Measurements from ENCODE around the gene CEBPG.

The CEBPG gene

GRCh38 chr19:33407140-33407551 lies 33.6 kb downstream of the CEBPG start:
- DNase-seq, result no peak

DNA sequence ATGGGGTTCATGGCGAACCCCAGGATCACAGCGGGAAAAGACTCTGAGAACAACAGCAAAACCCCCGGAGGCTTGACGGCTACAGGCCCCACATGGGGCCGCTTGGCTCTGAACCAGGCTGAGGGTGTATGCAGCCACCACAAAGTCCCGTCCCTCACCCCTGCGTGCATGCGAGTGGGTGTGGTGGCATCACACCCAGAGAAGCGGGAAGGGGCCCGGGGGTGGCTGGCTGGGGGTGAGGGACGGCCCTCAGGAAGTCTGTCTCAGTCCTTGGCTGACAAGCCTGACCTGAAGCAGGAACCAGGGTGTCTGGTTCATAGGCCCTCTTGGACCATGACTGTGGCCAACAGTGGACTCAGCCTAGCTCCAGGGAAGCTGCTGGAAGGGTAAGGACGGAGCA lies 34.2 kb downstream of the CEBPG start:
- DNase-seq, result no peak

- DNase-seq, result no peak
Observed at GRCh38 chr19:33408116-33408515, 34.6 kb downstream of the CEBPG start.

GRCh38 chr19:33408538-33409434 lies 35.3 kb downstream of the CEBPG start:
- no peak for DNase-seq

DNA sequence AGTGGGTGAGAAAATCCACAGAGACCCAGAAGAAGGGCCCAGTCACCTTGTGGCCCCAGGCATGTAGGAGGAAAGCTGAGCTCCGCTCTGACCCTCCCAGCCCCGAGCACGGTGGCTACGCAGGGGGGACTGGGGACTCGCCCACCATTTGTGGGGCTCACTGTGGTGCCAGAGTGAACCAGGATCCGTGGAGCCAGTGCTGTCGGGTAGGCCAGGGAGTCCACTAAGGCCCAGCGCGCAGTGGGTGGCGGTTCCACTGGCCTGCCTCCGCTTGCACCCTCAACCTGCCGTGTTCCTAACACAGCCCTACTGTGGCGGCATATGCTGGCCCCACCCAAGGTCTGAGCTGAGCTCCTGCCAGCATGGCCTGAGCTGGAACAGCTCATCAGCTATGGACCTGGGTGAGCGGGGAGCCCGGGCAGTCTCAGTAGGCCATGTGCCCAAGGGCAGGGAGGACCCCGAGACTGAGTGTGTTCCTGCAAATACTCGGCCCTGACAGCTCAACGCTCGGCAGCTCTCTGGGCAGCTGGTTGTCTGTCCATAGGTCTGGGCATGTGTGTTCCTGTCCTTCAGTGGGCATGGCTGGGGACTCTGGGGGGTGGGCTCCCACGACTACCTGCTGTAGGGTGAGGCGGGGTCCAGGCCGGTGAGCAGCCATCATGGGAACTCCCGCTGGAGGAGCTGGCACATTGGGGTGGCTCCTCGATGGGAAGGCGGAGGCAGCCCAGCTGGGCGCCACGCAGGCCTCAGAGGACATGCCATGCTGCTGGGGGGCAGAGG lies 36.6 kb downstream of the CEBPG start:
- DNase-seq, result no peak

DNA sequence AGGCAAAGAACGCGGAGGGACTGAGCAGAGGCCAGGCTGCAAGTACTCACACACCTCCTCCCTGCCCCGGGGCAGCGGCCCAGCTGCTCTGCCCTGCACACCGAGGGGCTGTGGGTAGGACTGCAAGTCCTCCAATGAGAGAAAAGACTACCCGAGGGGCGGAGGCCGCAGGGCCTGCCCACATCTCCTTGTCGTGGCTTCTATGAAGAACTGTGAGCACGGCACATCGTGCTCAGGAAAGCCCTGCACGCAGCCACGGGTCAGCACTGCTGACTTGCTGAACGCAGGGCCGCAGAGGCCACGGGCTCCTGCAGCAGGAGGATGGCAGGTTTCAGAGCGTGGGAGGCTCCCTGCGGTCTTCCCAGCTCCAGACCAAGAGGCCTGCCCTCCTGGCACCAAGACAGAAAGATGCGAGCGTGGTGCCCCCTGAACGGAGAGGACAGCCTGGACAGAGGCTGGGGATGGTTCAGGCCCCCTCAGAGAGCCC lies 37.4 kb downstream of the CEBPG start:
- no peak for DNase-seq

- no peak for DNase-seq
Observed at GRCh38 chr19:33411621-33412180, 38.2 kb downstream of the CEBPG start.

DNA sequence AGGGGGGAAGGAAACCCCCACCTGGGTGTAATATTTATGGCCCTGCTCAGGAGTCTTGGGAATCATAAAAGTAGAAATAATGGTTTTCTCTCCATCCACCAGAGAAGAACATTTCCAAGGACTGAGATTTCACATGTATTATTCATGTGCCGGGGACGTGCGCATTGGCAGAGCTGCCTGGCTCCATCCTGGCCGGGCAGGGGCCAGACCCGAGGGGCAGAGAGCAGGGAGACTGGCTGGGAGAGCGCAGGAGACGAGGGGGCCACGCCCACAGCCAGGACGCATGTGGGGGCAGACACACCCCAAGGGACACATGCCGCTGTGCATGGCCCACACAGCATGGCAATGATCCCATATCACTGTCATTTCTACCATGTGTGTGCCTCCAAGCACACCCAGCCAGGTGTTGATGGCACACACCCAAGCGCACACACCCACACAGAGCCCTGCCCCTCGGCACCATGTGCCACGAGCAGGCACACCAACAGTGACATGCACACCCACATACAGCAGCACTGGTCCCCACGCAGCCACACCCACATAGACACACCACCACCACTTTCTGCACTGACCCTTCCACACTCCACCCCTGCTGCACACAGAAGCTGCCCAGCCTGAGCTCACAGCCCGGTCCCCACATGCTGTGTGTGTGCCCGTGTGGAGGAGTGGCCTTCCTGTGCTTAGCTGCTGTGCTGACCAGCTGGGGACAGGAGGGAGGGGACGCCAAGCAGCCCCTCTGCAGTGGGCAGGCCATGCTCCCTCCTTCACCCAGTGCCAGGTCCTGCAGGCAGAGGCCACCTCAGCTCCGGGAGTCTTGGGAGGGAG lies 39.3 kb downstream of the CEBPG start:
- DNase-seq, result no peak

DNA sequence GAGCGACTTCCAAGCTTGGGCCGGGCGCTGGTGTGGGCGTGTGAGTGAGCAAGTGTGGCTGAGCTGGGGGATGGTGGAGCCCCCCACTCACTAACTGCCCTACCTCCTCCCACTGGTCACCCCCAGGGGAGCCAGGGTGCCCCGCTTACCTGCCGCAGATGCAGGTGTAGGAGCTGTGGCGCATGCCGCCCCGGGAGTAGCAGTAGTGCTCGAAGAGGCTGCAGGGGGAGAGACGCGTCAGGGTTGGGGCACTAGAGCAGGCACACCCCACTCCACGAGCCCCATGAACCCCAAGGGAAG lies 39.9 kb downstream of the CEBPG start:
- DNase-seq, result no peak

- DNase-seq, result no peak
Observed at GRCh38 chr19:33413868-33414666, 40.6 kb downstream of the CEBPG start.

DNA sequence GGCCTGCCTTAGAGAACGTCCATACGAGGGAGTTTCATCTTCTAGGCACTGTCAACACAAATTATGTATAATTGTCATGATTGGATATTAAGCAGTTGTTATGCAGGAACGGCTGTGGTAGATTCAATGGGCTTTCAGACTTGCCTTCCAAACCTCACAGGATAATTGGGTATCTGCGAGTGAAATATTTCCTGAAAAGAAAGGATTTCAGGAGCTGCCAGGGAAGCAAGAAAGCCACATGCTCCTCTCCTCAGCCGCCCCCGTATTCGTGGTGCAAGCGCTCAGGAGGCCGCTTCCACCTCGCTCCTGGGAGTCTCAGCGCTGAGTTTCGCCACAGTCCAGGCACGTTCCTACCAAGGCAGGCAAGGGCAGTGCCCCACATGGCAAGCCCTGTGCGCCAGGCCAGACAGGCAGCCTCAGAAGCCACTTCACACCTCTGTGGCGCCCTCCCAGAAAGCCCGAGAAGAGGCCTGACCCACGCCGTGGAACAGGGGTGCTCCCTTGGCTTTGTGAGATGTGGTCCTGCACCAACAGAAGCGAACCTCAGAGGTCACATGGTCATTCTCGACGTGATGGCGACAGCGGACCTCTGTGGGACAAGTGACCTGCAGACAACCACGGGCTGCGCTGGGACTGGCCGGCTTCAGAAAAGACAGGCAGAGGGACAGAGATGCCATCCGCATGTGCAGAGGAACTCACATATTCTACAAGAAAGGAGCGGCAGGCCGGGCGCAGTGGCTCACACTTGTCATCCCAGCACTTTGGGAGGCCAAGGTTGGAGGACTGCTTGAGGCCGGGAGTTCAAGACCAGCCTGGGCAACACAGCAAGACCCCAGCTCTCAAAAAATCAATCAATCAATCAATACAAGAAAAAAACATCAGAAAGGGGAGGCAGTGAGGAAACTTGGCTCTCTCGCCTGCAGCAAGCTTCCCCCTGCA lies 41.4 kb downstream of the CEBPG start:
- no peak for DNase-seq

DNA sequence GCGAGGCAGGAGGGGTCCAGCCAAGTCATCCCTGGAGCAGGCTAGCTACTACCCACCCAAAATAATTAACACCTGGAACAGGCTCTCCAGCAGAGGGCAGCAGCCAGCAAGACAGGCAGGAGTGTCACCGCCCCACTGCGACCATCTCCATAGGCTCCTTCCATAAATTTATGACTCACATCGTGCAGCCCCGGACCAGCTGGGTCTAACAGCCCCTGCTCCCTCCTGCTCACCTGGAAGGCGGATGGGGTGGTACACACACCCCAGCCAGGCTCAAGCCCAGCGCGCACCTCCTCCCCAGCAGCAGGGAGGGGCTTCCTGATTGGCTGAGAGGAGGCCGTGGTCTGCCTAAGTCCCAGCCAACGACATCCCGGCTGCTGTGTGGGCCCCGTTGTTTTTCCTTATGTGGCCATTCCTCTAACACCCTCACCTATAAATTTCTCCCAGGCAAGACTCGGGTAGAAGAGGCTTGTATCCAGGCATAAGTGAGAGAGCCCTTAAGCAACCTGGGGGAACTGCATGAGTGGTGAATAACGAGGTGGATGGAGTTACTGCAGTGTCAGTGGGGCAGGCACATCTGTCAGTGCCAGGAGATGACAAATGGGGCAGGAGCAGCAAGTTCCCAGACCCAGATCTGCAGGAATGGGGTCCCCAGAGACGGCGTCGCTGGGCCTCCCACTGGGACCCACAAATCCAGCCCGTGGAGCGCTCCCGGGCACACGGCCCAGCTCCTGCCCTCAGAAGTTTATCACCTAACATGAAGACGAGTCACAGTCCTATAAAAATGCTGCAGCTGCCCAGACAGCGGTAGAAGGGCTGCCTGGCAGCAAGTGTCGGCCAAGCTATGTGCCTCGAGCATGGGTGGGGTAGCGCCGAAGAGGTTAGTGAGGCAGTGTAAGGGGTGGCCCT lies 43.1 kb downstream of the CEBPG start:
- peak; percentile 20 for DNase-seq

DNA sequence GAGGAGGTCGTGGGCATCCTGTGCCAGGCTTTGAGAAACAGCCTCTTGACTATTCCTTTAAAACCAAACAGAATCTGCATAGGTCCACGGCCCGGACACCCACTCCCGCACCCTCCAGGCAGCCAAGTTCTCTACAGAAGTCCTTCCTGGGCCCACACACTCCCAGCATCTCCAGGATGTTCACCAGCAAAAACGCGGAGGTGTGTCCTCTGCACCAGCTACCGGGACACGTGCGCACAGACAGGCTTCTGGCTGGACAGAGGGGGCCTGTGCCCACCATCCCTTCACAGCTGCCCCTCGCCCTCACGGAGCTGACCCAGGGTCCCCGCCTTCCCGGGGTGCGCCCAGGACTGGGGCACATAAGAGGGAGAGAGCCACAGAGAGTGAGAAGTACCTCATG lies 44.2 kb downstream of the CEBPG start:
- DNase-seq, result no peak

DNA sequence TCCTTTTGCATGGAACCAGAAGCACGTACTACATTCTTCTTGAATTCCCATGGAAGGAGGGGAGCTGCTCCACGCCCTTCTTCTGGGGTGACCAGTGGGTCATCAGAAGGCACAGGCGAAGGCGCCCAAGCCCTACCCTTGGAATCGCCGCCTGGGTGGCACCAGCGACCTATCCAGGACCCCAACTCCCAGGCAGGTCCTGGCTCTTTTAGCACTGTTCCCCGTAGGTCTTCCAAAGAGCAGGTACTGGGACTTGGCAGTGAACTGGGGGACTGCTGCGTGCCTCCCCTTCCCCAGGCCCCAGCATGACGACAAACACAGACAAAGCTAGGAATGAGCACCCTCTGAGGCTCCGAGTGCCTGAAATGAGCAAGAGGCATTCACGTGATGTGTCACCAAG lies 45.0 kb downstream of the CEBPG start:
- DNase-seq, result no peak

DNA sequence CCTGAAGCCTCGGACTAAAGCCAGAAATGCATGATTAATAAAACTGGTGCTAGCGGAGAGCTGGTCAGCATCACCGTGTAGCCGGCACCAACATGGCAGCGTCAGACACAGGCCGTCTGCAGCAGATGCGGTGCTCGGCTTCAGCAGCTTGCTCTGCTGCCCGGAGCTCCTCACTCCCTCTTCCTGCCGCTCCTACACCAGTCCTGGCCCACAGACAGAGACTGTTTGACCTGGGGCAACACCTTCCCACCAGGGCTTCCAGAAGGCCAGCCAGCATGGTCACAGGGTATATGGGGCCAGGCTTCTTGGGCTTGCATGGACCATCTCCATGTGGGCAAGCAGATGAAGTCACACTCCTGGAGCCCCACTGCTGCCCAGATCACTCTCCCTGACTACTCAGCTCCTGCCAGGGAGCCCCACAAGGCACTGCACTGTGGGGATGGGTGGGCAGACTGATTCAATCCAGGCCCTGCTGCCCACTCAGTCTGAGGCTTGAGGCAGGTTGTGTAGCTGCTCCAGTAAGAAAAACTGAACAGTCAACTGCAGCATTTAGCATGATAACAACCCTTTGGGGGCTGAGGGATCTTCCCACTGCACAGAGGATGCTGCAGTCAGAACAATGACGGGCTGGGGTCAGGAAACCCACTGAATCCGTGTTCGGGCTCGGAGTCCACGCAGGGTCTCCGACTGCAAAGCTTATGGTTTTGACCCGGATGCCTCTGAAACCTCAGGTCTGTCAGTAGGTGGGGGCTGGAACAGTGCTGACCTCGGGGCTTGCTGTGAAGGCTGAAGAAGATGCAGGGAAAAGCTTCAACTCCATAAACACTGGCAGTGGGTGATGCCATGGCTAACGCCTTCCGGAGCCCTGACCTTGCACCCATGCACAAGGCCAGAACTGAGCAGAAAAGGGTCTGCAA lies 45.6 kb downstream of the CEBPG start:
- no peak for DNase-seq

- no peak for DNase-seq
Observed at GRCh38 chr19:33419788-33420130, 46.2 kb downstream of the CEBPG start.

DNA sequence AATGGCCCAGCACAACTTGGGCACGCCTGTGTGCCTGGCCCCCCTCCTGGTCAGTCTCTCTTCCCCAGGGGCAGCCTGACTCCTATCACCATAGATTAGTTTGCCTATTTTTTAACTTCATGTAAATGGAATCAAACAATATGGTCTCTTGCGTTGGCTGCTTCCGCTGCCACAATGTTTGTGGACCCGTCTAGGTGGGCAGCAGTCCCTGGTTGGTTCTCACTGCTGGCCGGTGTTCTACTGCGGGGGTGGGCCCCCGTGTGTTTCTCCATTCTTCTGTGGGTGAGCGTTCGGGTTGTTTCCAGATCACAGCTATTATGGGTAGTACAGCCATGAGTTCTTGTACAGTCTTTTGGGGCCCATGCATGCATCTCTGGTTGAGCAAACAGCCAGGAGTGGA lies 47.3 kb downstream of the CEBPG start:
- DNase-seq, result no peak

DNA sequence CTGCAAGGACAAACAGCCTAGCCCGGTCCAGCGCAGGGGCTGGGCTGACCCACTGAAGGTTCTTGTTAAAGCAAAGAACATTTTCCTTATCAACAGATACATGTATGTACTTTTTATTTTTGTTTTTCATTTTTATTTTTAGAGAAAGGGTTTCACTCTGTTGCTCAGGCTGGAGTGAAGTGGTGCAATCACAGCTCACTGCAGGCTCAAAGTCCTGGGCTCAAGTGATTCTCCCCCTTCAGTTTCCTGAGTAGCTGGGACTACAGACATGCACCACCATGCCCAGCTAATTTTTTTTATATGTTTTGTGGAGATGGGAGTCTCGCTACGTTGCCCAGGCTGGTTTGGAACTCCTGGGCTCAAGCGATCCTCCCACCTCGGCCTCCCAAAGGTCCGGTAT lies 47.9 kb downstream of the CEBPG start:
- DNase-seq, result no peak

Data from NCI-H2029 treated with DMSO at 0.1 percent for 48 hours (cell line).